ENCODE results near the gene MRPL23. TPM values are rescaled to one million over a fixed set of nuclear protein-coding genes. Genes with fewer than 3 reads are reported as not detected.

MRPL23 gene
- total and polyA plus RNA-seq, 2 of the 13 experiments (the other 11 are each of a cell fraction or from before 2014, with no cell fraction given), result 67.8 to 123 TPM

GRCh38 chr11:1988667-1989317 is 41.7 kb downstream of the MRPL23 start (continued):
- TF ChIP-seq HOXA3 (CRISPR knock-in tag; IDR thresholded peaks at IDR 0.05) (peak; percentile 54; the same call in 1 of the 2 replicates), POLR2A (IDR thresholded peaks at IDR 0.05; ENCODE audit: insufficient read depth in 1 of 2, low read depth in 2 of 2, low read length in 2 of 2) (peak; percentile 54 to 60; a peak in 3 of 4 replicates), ZNF687 (CRISPR knock-in tag; IDR thresholded peaks at IDR 0.05) (peak; percentile 47), MED13 (CRISPR knock-in tag; IDR thresholded peaks at IDR 0.05) (peak; percentile 78; the same call in 1 of the 2 replicates), BCL6 (CRISPR knock-in tag; IDR thresholded peaks at IDR 0.05) (peak; percentile 44; the same call in 1 of the 2 replicates), CEBPG (CRISPR knock-in tag; IDR thresholded peaks at IDR 0.05) (0 out of 2 replicates have a peak, but pooled peaks have one; percentile 20), KDM2A (CRISPR knock-in tag; IDR thresholded peaks at IDR 0.05; ENCODE audit: borderline replicate concordance, low read depth) (peak; percentile 17; the same call in 1 of the 2 replicates), STAG1 (CRISPR knock-in tag; IDR thresholded peaks at IDR 0.05) (peak; percentile 10; the same call in 1 of the 2 replicates), KLF6 (CRISPR knock-in tag; IDR thresholded peaks at IDR 0.05) (0 out of 2 replicates have a peak, but pooled peaks have one; percentile 51), FOXA1 (IDR thresholded peaks at IDR 0.05) (no peak), FOXA1 (CRISPR knock-in tag; IDR thresholded peaks at IDR 0.05) (0 out of 2 replicates have a peak, but pooled peaks have one; percentile 19), ZFX (CRISPR knock-in tag; IDR thresholded peaks at IDR 0.05; ENCODE audit: low read depth) (0 out of 2 replicates have a peak, but pooled peaks have one; percentile 31), ZNF281 (CRISPR knock-in tag; IDR thresholded peaks at IDR 0.05; ENCODE audit: borderline replicate concordance) (peak; percentile 55; the same call in 1 of the 2 replicates), ZGPAT (CRISPR knock-in tag; IDR thresholded peaks at IDR 0.05) (peak; percentile 45; the same call in 1 of the 2 replicates), PBX2 (CRISPR knock-in tag; IDR thresholded peaks at IDR 0.05) (peak; percentile 33; the same call in 1 of the 2 replicates), BRD4 (CRISPR knock-in tag; IDR thresholded peaks at IDR 0.05) (peak; percentile 49; the same call in 1 of the 2 replicates), RXRB (CRISPR knock-in tag; IDR thresholded peaks at IDR 0.05; ENCODE audit: borderline replicate concordance) (peak; percentile 72), MED1 (CRISPR knock-in tag; IDR thresholded peaks at IDR 0.05) (peak; percentile 87), IKZF4 (CRISPR knock-in tag; IDR thresholded peaks at IDR 0.05; ENCODE audit: borderline replicate concordance, low read depth, not compliant biosample characterization) (no peak), FOXP1 (IDR thresholded peaks at IDR 0.05) (no peak), FOXP1 (CRISPR knock-in tag; IDR thresholded peaks at IDR 0.05) (peak; percentile 33; the same call in 1 of the 2 replicates), ZNF768 (CRISPR knock-in tag; IDR thresholded peaks at IDR 0.05) (no peak; the same call in 1 of the 2 replicates)

Data from HepG2 (cell line).